CD8-positive, alpha-beta memory T cell (primary cell): ENCODE measurements around the gene TMEM87B. TPM values are rescaled to one million over a fixed set of nuclear protein-coding genes. Genes with fewer than 3 reads are reported as not detected.
A peak's percentile ranks its signal among the peaks of the same experiment; 100 is the strongest.

Experiments
- CTCF ChIA-PET: fragments of 350-600 bp; sonication (Branson Sonifier 250); formaldehyde crosslinking; loops from one replicate; lab custom pipeline; 2021; ENCODE audit warnings: antibody characterized with exemption; lab: Charles Lee
- POLR2A ChIA-PET: fragments of 350-600 bp; sonication (Branson Sonifier 250); formaldehyde crosslinking; loops from one replicate; lab custom pipeline; 2021; ENCODE audit warnings: antibody characterized with exemption; lab: Charles Lee
- DNase-seq, 5 donors: peaks; one replicate each; pipeline versions ENCODE4 v3.0.0 to v3.0.0-alpha.2; 2020 to 2022; ENCODE audit warnings: mixed read lengths in 1 of 5
- H3K27ac ChIP-seq: one replicate; pipeline ENCODE4 v1.7.0; 2013; ENCODE audit warnings: low read depth, mild to moderate bottlenecking, low read length, moderate library complexity
- H3K27me3 ChIP-seq: 2 replicates; pipeline ENCODE4 v1.7.0; 2013; ENCODE audit warnings: low read length, mild to moderate bottlenecking; ENCODE audit not compliant: insufficient read depth, poor library complexity, severe bottlenecking
- H3K36me3 ChIP-seq: 2 replicates; pipeline ENCODE4 v1.7.0; 2013; ENCODE audit warnings: mild to moderate bottlenecking, low read length, moderate library complexity; ENCODE audit not compliant: insufficient read depth
- H3K4me1 ChIP-seq: 2 replicates; pipeline ENCODE4 v1.7.0; 2013; ENCODE audit warnings: mild to moderate bottlenecking, low read length, moderate library complexity; ENCODE audit not compliant: insufficient read depth
- H3K4me3 ChIP-seq: 2 replicates; pipeline ENCODE4 v1.7.0; 2013; ENCODE audit warnings: mild to moderate bottlenecking, low read length
- H3K9me3 ChIP-seq: 2 replicates; pipeline ENCODE4 v1.7.0; 2013; ENCODE audit warnings: mild to moderate bottlenecking, low read length
- H3K27ac Mint-ChIP-seq, 8 donors: one replicate each; pipeline ENCODE4 v1.8.0; 2020 to 2021; ENCODE audit warnings: mixed read lengths in 8 of 8, mild to moderate bottlenecking in 6 of 8, inconsistent platforms in 3 of 8, moderate library complexity in 3 of 8
- H3K27me3 Mint-ChIP-seq, 2 donors: one replicate each; pipeline ENCODE4 v1.8.0; 2020 to 2021; ENCODE audit warnings: mixed read lengths in 2 of 2, mild to moderate bottlenecking in 1 of 2, moderate library complexity in 1 of 2
- H3K36me3 Mint-ChIP-seq, 3 donors: one replicate each; pipeline ENCODE4 v1.8.0; 2020 to 2021; ENCODE audit warnings: mixed read lengths in 3 of 3, inconsistent platforms in 1 of 3, mild to moderate bottlenecking in 1 of 3
- H3K4me1 Mint-ChIP-seq, 3 donors: one replicate each; pipeline ENCODE4 v1.8.0; 2020 to 2021; ENCODE audit warnings: mixed read lengths in 3 of 3, inconsistent platforms in 1 of 3, mild to moderate bottlenecking in 1 of 3
- H3K4me3 Mint-ChIP-seq, 7 donors: one replicate each; pipeline ENCODE4 v1.8.0; 2020 to 2021; ENCODE audit warnings: mixed read lengths in 7 of 7, mild to moderate bottlenecking in 6 of 7, moderate library complexity in 4 of 7, inconsistent platforms in 2 of 7
- H3K9me3 Mint-ChIP-seq, 5 donors: one replicate each; pipeline ENCODE4 v1.8.0; 2020 to 2022; ENCODE audit warnings: mixed read lengths in 5 of 5, mild to moderate bottlenecking in 3 of 5, moderate library complexity in 2 of 5, inconsistent platforms in 1 of 5
- polyA plus RNA-seq: library from polyadenylated mRNA; unstranded; fragments of 300-500 nt; fragmentation: Illumina TruSeq; gene quantifications from one replicate; pipeline ENCODE4 v1.2.3, GENCODE V29; 2021
- total RNA-seq, 2 experiments: library from RNA; stranded (reverse); gene quantifications; one replicate each; pipeline ENCODE4 v1.2.3, GENCODE V29; 2021

TMEM87B gene
- total and polyA plus RNA-seq, 3 experiments from 2014 or later, result 12.9 to 17.3 (median 16.8) TPM

GRCh38 chr2:112118148-112118547 is 63.1 kb downstream of the TMEM87B start:
- CTCF ChIA-PET, result no interaction called here
- H3K27ac Mint-ChIP-seq, result peak overlapping the region in 1 of 8 donors; percentile 45

GRCh38 chr2:112121682-112122254 is 66.7 kb downstream of the TMEM87B start:
- ChIA-PET CTCF (interaction anchor here (0.6 to 2.3 kb wide), 9 partner anchors 11 to 476 kb away, joined by 3 to 15 read pairs (median 3); partner anchors contain the start of gene RGPD8), POLR2A (no interaction called here)
- Mint-ChIP-seq H3K9me3 (peaks cover 0 to 10% (median 3%) of the 10 kb centered on the region in 5 donors), H3K27ac (no peak overlapping the region), H3K4me3 (no peak overlapping the region), H3K27me3 (no peaks in the 10 kb centered on the region), H3K4me1 (no peaks in the 10 kb centered on the region), H3K36me3 (peaks cover 16 to 29% (median 19%) of the 10 kb centered on the region in 3 donors)
- peaks cover 4% of the 10 kb centered on the region for H3K36me3 ChIP-seq
- H3K4me3 ChIP-seq, result no peak overlapping the region
- no peaks in the 10 kb centered on the region for H3K27me3 ChIP-seq
- no peaks in the 10 kb centered on the region for H3K4me1 ChIP-seq
- no peak overlapping the region for H3K27ac ChIP-seq
- H3K9me3 ChIP-seq, result no peaks in the 10 kb centered on the region
- DNase-seq, result peak in 3 of 5 donors; percentile 6 to 50 (median 26)

More at GRCh38 chr2:112118148-112118547, 63.1 kb downstream of the TMEM87B start:
- no peaks in the 10 kb centered on the region for H3K9me3 Mint-ChIP-seq
- POLR2A ChIA-PET, result no interaction called here
- Histone ChIP-seq H3K27ac (no peak overlapping the region), H3K27me3 (no peaks in the 10 kb centered on the region), H3K36me3 (peaks cover 10% of the 10 kb centered on the region), H3K4me1 (no peaks in the 10 kb centered on the region), H3K4me3 (no peak overlapping the region), H3K9me3 (no peaks in the 10 kb centered on the region)
- DNase-seq, result no peak
- no peaks in the 10 kb centered on the region for H3K4me1 Mint-ChIP-seq
- H3K4me3 Mint-ChIP-seq, result no peak overlapping the region
- peaks cover 9 to 36% (median 16%) of the 10 kb centered on the region in 3 donors for H3K36me3 Mint-ChIP-seq
- no peaks in the 10 kb centered on the region for H3K27me3 Mint-ChIP-seq

DNA sequence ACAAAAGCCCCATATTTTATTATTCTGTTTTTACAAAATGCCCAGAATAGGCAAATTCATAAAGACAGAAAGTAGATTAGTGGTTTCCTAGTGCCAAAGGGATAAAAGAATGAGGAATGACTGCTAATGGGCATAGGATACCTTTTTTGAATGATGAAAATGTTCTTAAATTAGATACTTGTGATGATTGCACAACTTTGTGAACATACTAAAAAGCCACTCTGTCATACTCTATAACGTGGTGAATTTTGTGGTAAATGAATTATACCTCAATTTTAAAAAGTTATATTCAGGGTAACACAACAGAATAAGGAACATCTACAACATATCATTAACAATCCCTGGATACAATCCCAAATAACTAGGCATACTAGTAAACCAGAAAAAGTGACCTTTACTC is 74.0 kb downstream of the TMEM87B start:
- no peaks in the 10 kb centered on the region for H3K27me3 ChIP-seq
- H3K27ac Mint-ChIP-seq, result no peak overlapping the region
- no peak for DNase-seq
- H3K9me3 ChIP-seq, result no peaks in the 10 kb centered on the region
- POLR2A ChIA-PET, result no interaction called here
- H3K36me3 ChIP-seq, result no peaks in the 10 kb centered on the region
- H3K9me3 Mint-ChIP-seq, result peaks cover 3 to 21% (median 17%) of the 10 kb centered on the region in 5 donors
- no peaks in the 10 kb centered on the region for H3K4me1 ChIP-seq
- peaks cover 0 to 5% (median 4%) of the 10 kb centered on the region in 3 donors for H3K4me1 Mint-ChIP-seq
- H3K4me3 ChIP-seq, result no peak overlapping the region
- peaks cover 2 to 34% (median 10%) of the 10 kb centered on the region in 3 donors for H3K36me3 Mint-ChIP-seq
- CTCF ChIA-PET, result no interaction called here
- no peaks in the 10 kb centered on the region for H3K27me3 Mint-ChIP-seq
- H3K27ac ChIP-seq, result no peak overlapping the region
- H3K4me3 Mint-ChIP-seq, result no peak overlapping the region

DNA sequence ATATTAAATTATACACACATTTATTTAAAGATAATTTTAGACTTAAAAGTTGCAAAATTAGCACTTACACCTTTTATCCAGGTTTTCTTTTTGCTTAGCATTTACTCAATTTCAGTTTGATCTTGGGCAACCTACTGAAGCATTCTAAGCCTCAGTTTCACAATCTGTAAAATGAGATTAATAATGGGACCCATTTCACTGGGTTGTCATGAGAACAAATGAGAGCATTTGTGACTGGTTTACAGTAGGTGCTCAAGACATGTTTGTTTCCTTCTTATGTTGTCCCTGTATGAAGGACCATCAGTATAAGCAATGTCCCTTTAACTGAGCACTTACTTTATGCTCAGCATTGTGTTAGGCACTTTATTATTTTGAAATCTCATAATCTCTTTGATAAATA is 78.3 kb downstream of the TMEM87B start:
- POLR2A ChIA-PET, result no interaction called here
- H3K36me3 Mint-ChIP-seq, result peaks cover 0 to 29% (median 5%) of the 10 kb centered on the region in 3 donors
- CTCF ChIA-PET, result interaction anchor here (1.7 kb wide), 1 partner anchor 12 kb away, joined by 5 read pairs; no protein-coding TSS in a partner anchor

DNA sequence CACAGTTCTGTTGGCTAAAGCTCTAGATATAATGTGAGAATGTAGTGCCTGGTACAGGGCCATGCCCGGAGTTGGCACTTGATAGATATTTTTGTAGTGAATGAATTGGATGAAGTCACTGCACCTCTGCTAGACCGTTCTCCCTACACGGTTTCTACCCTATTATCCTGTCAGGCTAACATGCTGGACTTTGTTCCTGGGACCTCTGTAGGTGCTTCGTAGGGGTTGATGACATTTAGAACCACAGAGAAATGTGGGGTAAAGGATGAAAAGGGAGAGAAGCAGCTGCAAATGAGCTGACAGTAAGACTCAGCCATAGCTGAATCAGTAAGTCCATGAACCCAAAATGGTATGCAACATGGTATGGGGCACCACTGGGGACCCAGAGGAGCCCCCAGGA is 79.1 kb downstream of the TMEM87B start:
- H3K4me1 Mint-ChIP-seq, result peaks cover 5 to 6% (median 6%) of the 10 kb centered on the region in 3 donors
- no peaks in the 10 kb centered on the region for H3K36me3 ChIP-seq
- H3K36me3 Mint-ChIP-seq, result peaks cover 0 to 25% (median 5%) of the 10 kb centered on the region in 3 donors
- DNase-seq, result no peak
- H3K4me3 ChIP-seq, result no peak overlapping the region
- peaks cover 15 to 22% of the 10 kb centered on the region in 2 donors for H3K27me3 Mint-ChIP-seq
- no peak overlapping the region for H3K27ac ChIP-seq
- POLR2A ChIA-PET, result no interaction called here
- peaks cover 4% of the 10 kb centered on the region for H3K27me3 ChIP-seq
- CTCF ChIA-PET, result interaction anchor here (1.7 kb wide), 1 partner anchor 12 kb away, joined by 5 read pairs; no protein-coding TSS in a partner anchor
- H3K27ac Mint-ChIP-seq, result peak overlapping the region in 1 of 8 donors; percentile 9
- H3K9me3 Mint-ChIP-seq, result peaks cover 2 to 10% (median 7%) of the 10 kb centered on the region in 5 donors
- H3K4me1 ChIP-seq, result no peaks in the 10 kb centered on the region
- H3K4me3 Mint-ChIP-seq, result no peak overlapping the region
- H3K9me3 ChIP-seq, result no peaks in the 10 kb centered on the region

More for the DNA sequence above, 78.3 kb downstream of the TMEM87B start:
- no peak overlapping the region for H3K27ac ChIP-seq
- no peak overlapping the region for H3K27ac Mint-ChIP-seq
- H3K27me3 Mint-ChIP-seq, result peaks cover 15 to 22% of the 10 kb centered on the region in 2 donors
- peaks cover 4% of the 10 kb centered on the region for H3K27me3 ChIP-seq
- no peaks in the 10 kb centered on the region for H3K36me3 ChIP-seq
- DNase-seq, result no peak
- H3K4me1 Mint-ChIP-seq, result peaks cover 5 to 6% (median 6%) of the 10 kb centered on the region in 3 donors
- no peaks in the 10 kb centered on the region for H3K4me1 ChIP-seq
- no peaks in the 10 kb centered on the region for H3K9me3 ChIP-seq
- H3K9me3 Mint-ChIP-seq, result peaks cover 3 to 11% (median 8%) of the 10 kb centered on the region in 5 donors
- H3K4me3 Mint-ChIP-seq, result no peak overlapping the region
- no peak overlapping the region for H3K4me3 ChIP-seq

GRCh38 chr2:112136096-112136495 is 81.0 kb downstream of the TMEM87B start:
- peaks cover 5 to 11% (median 6%) of the 10 kb centered on the region in 3 donors for H3K4me1 Mint-ChIP-seq
- Histone ChIP-seq H3K36me3 (no peaks in the 10 kb centered on the region), H3K27me3 (peaks cover 4% of the 10 kb centered on the region), H3K27ac (no peak overlapping the region), H3K9me3 (no peaks in the 10 kb centered on the region), H3K4me3 (no peak overlapping the region), H3K4me1 (no peaks in the 10 kb centered on the region)
- H3K9me3 Mint-ChIP-seq, result peaks cover 2 to 10% (median 7%) of the 10 kb centered on the region in 5 donors
- ChIA-PET CTCF (no interaction called here), POLR2A (no interaction called here)
- H3K36me3 Mint-ChIP-seq, result peaks cover 0 to 25% (median 5%) of the 10 kb centered on the region in 3 donors
- no peak for DNase-seq
- peak overlapping the region in 1 of 7 donors; percentile 17 for H3K4me3 Mint-ChIP-seq
- H3K27me3 Mint-ChIP-seq, result peaks cover 22 to 27% of the 10 kb centered on the region in 2 donors
- no peak overlapping the region for H3K27ac Mint-ChIP-seq

DNA sequence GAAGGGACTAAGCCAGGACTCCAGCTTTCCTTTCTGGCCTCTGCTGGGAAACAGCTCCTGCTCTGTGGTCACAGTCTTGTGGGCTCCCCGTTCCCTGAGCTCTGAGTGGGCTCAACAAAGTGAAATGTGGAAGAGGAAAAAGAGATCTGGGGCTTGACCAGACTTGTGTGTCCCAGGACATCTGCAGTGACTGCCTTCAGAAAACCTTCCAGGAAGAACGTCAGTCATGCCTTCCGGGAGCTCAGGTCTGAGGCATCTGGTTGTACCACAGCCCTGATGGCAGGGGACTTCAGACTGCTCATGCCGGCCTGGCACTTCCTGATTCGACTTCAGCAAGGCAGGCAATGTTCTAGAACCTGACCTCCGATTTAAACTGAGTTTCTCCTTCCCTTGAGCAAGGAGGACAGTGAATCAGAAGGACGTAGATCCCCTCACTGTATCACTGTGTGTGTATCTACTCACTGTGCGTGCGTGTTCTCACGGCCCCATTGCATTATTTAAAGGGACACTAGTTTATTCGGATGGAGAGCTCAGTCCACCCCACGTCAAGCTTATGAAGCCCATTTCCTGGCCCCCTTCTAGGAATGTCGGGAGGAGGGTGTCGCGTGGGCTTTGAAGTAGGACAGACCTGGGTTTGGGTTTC is 82.6 kb downstream of the TMEM87B start:
- H3K4me3 ChIP-seq, result peak overlapping the region; percentile 55
- CTCF ChIA-PET, result no interaction called here
- no peak for DNase-seq

More for the DNA sequence above, 82.6 kb downstream of the TMEM87B start:
- peaks cover 4% of the 10 kb centered on the region for H3K27me3 ChIP-seq
- H3K4me3 Mint-ChIP-seq, result peak overlapping the region in 5 of 7 donors; percentile 41 to 70 (median 54)
- peaks cover 28 to 30% of the 10 kb centered on the region in 2 donors for H3K27me3 Mint-ChIP-seq
- H3K4me1 Mint-ChIP-seq, result peaks cover 2 to 11% (median 2%) of the 10 kb centered on the region in 3 donors
- peaks cover 0 to 8% (median 5%) of the 10 kb centered on the region in 5 donors for H3K9me3 Mint-ChIP-seq
- H3K27ac Mint-ChIP-seq, result no peak overlapping the region
- no peaks in the 10 kb centered on the region for H3K9me3 ChIP-seq
- POLR2A ChIA-PET, result no interaction called here
- peaks cover 0 to 22% (median 5%) of the 10 kb centered on the region in 3 donors for H3K36me3 Mint-ChIP-seq
- H3K4me1 ChIP-seq, result no peaks in the 10 kb centered on the region
- no peak overlapping the region for H3K27ac ChIP-seq
- H3K36me3 ChIP-seq, result no peaks in the 10 kb centered on the region
